ENCODE measurements around the gene SF3B5. TPM values are rescaled to one million over a fixed set of nuclear protein-coding genes. Genes with fewer than 3 reads are reported as not detected.
"Not testable (repeated sequence)": the region's sequence is repeated elsewhere in the genome, so short reads cannot be mapped to it uniquely, and the experiment has no call there.

Gene SF3B5
- total RNA-seq, 6 donors from 2014 or later = 47.1 to 157 (median 96.9) TPM

DNA sequence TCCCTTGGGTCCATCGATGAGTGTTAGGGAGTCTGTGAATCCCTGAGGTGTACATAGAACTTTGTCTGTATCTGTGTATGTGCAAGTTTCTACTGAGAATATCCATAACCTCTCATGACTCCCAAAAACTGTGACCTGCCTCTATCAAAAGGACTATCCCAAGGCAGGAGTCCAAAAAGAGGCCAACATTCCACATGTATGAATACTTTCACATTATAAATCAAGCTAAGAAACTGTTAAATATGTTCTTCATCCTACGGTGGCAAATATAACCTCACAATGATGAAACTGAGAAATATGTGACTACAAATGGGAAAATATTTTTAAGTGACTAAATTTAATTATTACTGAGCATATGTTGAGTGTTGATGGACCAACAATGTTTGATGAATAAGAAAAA is 38.8 kb upstream of the SF3B5 start:
- no peaks in the 10 kb centered on the region for H3K36me3 ChIP-seq
- no peak overlapping the region for H3K4me3 ChIP-seq
- no peaks in the 10 kb centered on the region for H3K27me3 ChIP-seq
- no peak for TF ChIP-seq POLR2AphosphoS5 (IDR thresholded peaks at IDR 0.05)
- TF ChIP-seq, protein P1, sequence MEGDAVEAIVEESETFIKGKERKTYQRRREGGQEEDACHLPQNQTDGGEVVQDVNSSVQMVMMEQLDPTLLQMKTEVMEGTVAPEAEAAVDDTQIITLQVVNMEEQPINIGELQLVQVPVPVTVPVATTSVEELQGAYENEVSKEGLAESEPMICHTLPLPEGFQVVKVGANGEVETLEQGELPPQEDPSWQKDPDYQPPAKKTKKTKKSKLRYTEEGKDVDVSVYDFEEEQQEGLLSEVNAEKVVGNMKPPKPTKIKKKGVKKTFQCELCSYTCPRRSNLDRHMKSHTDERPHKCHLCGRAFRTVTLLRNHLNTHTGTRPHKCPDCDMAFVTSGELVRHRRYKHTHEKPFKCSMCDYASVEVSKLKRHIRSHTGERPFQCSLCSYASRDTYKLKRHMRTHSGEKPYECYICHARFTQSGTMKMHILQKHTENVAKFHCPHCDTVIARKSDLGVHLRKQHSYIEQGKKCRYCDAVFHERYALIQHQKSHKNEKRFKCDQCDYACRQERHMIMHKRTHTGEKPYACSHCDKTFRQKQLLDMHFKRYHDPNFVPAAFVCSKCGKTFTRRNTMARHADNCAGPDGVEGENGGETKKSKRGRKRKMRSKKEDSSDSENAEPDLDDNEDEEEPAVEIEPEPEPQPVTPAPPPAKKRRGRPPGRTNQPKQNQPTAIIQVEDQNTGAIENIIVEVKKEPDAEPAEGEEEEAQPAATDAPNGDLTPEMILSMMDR (IDR thresholded peaks at IDR 0.05) = no peak
- H3K27ac ChIP-seq = no peak overlapping the region
- no peaks in the 10 kb centered on the region for H3K9me3 ChIP-seq
- 87 to 88% methylated on average over 2 of the region's 2 CpGs for WGBS, 2 donors
- DNase-seq = no peak
- no peaks in the 10 kb centered on the region for H3K4me1 ChIP-seq
- no peak for ATAC-seq (ENCODE audit: low FRiP score in 2 of 2)

DNA sequence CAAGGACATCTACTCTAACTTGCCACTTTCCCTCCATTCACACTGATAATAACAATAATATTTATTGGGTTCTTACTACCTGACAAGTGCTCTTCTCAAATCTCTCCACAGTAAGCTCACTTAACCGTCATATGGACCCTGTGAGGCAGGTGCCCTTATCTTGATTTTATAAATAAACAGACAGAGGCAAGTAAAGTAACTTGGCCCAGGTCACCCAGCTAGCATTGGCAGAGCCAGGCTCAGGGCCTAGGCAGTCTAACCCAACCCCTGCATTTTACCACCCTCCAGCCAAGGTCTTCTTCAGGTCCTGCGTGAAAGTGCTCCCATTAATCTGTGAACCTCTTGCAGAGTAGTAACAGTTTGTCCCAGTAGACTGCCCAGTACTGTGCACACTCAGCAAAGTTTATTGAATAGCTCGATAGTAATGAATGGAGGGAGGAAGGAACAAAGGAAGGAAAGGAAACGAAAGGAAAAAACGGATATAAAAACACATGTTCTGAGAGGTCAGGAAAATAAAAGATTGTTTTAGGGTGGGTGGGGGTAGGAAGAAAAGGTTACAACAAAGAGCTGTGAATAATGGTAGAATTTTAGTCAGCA is 38.0 kb upstream of the SF3B5 start:
- Histone ChIP-seq H3K4me1 (no peaks in the 10 kb centered on the region), H3K27me3 (no peaks in the 10 kb centered on the region), H3K9me3 (no peaks in the 10 kb centered on the region), H3K27ac (no peak overlapping the region), H3K36me3 (no peaks in the 10 kb centered on the region), H3K4me3 (no peak overlapping the region)
- DNase-seq (no peak), ATAC-seq (ENCODE audit: low FRiP score in 2 of 2) (no peak)
- 70 to 75% methylated on average over 5 of the region's 5 CpGs for WGBS, 2 donors
- TF ChIP-seq POLR2AphosphoS5 (IDR thresholded peaks at IDR 0.05) (no peak), EP300 (IDR thresholded peaks at IDR 0.05) (no peak), POLR2A (IDR thresholded peaks at IDR 0.05) (no peak)
- TF ChIP-seq, protein P1 (IDR thresholded peaks at IDR 0.05) = no peak

DNA sequence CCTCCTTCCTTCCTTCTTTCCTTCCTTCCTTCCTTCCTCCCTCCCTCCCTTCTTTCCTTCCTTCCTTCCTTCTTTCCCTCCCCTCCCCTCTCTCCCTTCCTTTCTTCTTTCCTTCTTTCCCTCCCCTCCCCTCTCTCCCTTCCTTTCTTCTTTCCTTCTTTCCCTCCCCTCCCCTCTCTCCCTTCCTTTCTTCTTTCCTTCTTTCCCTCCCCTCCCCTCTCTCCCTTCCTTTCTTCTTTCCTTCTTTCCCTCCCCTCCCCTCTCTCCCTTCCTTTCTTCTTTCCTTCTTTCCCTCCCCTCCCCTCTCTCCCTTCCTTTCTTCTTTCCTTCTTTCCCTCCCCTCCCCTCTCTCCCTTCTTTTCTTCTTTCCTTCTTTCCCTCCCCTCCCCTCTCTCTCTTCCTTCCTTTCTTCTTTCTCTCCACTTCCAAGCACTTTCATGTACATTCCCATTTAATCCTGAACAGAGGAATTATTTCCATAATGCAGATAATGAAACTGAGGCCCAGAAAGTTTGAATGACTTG is 36.9 kb upstream of the SF3B5 start:
- H3K36me3 ChIP-seq; H3K9me3 ChIP-seq; H3K4me1 ChIP-seq; H3K4me3 ChIP-seq; ATAC-seq (ENCODE audit: low FRiP score in 2 of 2); DNase-seq; H3K27ac ChIP-seq; H3K27me3 ChIP-seq: not testable (repeated sequence)

DNA sequence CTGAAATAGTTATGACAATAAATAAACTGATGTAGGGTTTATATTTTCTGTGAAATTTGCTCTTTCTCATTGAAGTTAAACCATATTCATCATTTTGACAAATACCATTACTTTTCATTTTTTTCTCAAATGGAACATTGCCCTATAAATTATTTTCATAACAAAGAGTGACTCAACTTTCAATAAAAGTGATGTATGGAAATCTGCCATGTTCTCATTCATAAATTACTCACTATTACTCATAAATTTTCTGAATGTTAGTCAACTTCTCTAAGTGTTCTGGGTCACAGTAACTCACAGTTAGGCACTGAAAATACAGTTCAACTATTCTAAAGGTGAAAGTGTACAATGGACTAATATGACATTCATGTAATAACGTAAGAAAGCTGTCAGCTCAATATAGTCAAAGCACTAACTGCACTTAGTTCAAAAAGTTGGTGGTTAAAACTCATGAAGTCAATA is 35.9 kb upstream of the SF3B5 start:
- no peak overlapping the region for H3K27ac ChIP-seq
- H3K27me3 ChIP-seq = no peaks in the 10 kb centered on the region
- no peak overlapping the region for H3K4me3 ChIP-seq
- DNase-seq = no peak
- no peaks in the 10 kb centered on the region for H3K36me3 ChIP-seq
- no peaks in the 10 kb centered on the region for H3K4me1 ChIP-seq
- TF ChIP-seq POLR2AphosphoS5 (IDR thresholded peaks at IDR 0.05) (no peak), EP300 (IDR thresholded peaks at IDR 0.05) (no peak), POLR2A (IDR thresholded peaks at IDR 0.05) (no peak)
- TF ChIP-seq, protein P1 (IDR thresholded peaks at IDR 0.05) = no peak
- 86 to 94% methylated on average over 1 of the region's 1 CpG for WGBS, 2 donors
- ATAC-seq (ENCODE audit: low FRiP score in 2 of 2) = no peak
- no peaks in the 10 kb centered on the region for H3K9me3 ChIP-seq

DNA sequence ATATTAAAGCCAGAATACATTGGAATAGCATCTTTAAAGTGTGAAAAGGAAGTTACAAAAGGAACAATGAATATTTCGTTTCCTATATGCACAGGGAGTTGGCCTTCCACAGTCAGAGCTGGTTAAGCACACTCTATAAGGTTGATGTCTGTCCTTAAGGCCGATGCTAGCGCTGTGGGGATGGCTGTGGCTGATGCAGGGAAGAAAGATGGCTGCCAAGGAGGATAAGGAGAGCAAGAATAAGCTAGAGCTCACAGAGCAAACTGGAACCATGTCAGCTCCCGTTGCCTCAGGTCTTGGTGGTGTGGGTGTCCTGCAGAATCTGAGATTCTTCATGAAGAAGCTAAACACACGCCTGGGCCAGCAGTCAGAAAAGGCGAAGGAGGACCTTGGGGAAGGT is 34.1 kb upstream of the SF3B5 start:
- WGBS, 2 donors = 82 to 90% methylated on average over 6 of the region's 6 CpGs

More for the DNA sequence above, 34.1 kb upstream of the SF3B5 start:
- Histone ChIP-seq H3K36me3 (no peaks in the 10 kb centered on the region), H3K4me3 (no peak overlapping the region), H3K9me3 (no peaks in the 10 kb centered on the region), H3K4me1 (no peaks in the 10 kb centered on the region), H3K27ac (no peak overlapping the region), H3K27me3 (no peaks in the 10 kb centered on the region)
- no peak for ATAC-seq (ENCODE audit: low FRiP score in 2 of 2)
- TF ChIP-seq POLR2A (IDR thresholded peaks at IDR 0.05) = no peak
- TF ChIP-seq, protein P1 (IDR thresholded peaks at IDR 0.05) = no peak
- TF ChIP-seq EP300 (IDR thresholded peaks at IDR 0.05) = no peak
- TF ChIP-seq POLR2AphosphoS5 (IDR thresholded peaks at IDR 0.05) = no peak
- DNase-seq = no peak
